Panc1 (cell line): Measurements from ENCODE around the gene LANCL1.
"Not testable (repeated sequence)": the region's sequence is repeated elsewhere in the genome, so short reads cannot be mapped to it uniquely, and the experiment has no call there.

ENCODE experiments used
- POLR2AphosphoS5 ChIP-seq: IDR thresholded peaks from 2 replicates; pipeline ENCODE4 v1.6.1; 2012; ENCODE audit warnings: mild to moderate bottlenecking, low read depth, low read length, moderate library complexity
- TCF7L2 ChIP-seq: IDR thresholded peaks from 2 replicates; pipeline ENCODE4 v1.6.1; 2011; ENCODE audit warnings: mild to moderate bottlenecking, low read depth, low read length, inconsistent platforms
- TF ChIP-seq, protein P1 (sequence below): fragments of 450-650 bp; IDR thresholded peaks from 2 replicates; pipeline ENCODE4 v1.5.1; 2017; ENCODE audit warnings: mild to moderate bottlenecking
- TF ChIP-seq, protein P2 (sequence below), 2 experiments: IDR thresholded peaks; 2 replicates each; pipeline ENCODE4 v1.6.1; 2011 to 2012; ENCODE audit warnings: low read depth in 2 of 2, control low read depth in 1 of 2, low read length in 1 of 2, mild to moderate bottlenecking in 1 of 2, moderate library complexity in 1 of 2; ENCODE audit not compliant: insufficient read depth in 1 of 2

DNA sequence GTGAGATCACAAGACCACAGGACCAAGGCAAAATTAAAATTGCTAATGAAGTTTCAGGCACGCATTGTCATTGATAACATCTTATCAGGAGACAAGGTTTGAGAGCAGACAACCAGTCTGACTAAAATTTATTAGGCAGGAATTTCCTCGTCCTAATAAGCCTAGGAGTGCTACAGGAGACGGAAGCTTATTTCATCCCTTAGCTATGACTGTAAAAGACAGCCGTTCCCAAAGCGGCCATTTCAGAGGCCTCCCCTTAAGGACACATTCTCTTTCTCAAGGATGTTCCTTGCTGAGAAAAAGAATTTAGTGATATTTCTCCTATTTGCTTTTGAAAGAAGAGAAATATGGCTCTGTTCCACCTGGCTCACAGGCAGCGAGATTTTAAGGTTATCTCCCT, 49.2 kb downstream of the LANCL1 start:
- not testable (repeated sequence) for TF ChIP-seq POLR2AphosphoS5, TCF7L2
- TF ChIP-seq, protein P1, sequence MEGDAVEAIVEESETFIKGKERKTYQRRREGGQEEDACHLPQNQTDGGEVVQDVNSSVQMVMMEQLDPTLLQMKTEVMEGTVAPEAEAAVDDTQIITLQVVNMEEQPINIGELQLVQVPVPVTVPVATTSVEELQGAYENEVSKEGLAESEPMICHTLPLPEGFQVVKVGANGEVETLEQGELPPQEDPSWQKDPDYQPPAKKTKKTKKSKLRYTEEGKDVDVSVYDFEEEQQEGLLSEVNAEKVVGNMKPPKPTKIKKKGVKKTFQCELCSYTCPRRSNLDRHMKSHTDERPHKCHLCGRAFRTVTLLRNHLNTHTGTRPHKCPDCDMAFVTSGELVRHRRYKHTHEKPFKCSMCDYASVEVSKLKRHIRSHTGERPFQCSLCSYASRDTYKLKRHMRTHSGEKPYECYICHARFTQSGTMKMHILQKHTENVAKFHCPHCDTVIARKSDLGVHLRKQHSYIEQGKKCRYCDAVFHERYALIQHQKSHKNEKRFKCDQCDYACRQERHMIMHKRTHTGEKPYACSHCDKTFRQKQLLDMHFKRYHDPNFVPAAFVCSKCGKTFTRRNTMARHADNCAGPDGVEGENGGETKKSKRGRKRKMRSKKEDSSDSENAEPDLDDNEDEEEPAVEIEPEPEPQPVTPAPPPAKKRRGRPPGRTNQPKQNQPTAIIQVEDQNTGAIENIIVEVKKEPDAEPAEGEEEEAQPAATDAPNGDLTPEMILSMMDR = not testable (repeated sequence)
- TF ChIP-seq, protein P2, sequence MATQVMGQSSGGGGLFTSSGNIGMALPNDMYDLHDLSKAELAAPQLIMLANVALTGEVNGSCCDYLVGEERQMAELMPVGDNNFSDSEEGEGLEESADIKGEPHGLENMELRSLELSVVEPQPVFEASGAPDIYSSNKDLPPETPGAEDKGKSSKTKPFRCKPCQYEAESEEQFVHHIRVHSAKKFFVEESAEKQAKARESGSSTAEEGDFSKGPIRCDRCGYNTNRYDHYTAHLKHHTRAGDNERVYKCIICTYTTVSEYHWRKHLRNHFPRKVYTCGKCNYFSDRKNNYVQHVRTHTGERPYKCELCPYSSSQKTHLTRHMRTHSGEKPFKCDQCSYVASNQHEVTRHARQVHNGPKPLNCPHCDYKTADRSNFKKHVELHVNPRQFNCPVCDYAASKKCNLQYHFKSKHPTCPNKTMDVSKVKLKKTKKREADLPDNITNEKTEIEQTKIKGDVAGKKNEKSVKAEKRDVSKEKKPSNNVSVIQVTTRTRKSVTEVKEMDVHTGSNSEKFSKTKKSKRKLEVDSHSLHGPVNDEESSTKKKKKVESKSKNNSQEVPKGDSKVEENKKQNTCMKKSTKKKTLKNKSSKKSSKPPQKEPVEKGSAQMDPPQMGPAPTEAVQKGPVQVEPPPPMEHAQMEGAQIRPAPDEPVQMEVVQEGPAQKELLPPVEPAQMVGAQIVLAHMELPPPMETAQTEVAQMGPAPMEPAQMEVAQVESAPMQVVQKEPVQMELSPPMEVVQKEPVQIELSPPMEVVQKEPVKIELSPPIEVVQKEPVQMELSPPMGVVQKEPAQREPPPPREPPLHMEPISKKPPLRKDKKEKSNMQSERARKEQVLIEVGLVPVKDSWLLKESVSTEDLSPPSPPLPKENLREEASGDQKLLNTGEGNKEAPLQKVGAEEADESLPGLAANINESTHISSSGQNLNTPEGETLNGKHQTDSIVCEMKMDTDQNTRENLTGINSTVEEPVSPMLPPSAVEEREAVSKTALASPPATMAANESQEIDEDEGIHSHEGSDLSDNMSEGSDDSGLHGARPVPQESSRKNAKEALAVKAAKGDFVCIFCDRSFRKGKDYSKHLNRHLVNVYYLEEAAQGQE (IDR thresholded peaks at IDR 0.05; ENCODE audit: insufficient read depth in 1 of 2, low read depth in 2 of 2, low read length in 1 of 2) = not testable (repeated sequence)
